Psoas muscle (tissue), 8 donors: Measurements from ENCODE around the gene CHD3. TPM values are rescaled to one million over a fixed set of nuclear protein-coding genes. Genes with fewer than 3 reads are reported as not detected.

ENCODE experiments used
- ATAC-seq, 4 donors: fragments of 200-7000 bp; cut with Tn5 transposase; one replicate each; pipeline ENCODE4 v1.9.1; 2020; ENCODE audit warnings: moderate library complexity in 3 of 4, mild to moderate bottlenecking in 2 of 4
- DNase-seq, 2 donors: peaks; one replicate each; pipeline ENCODE4 v3.0.0-alpha.2; 2020
- H3K27ac ChIP-seq: fragments of 200-600 bp; one replicate; pipeline ENCODE4 v1.8.0; 2022
- H3K27me3 ChIP-seq, 3 donors: fragments of 200-600 bp in 1 of 3; one replicate each; pipeline versions ENCODE4 v1.6.1 to v1.8.0; 2013 to 2022; ENCODE audit warnings: low read length in 2 of 3, mild to moderate bottlenecking in 2 of 3, moderate library complexity in 1 of 3; ENCODE audit not compliant: insufficient read depth in 3 of 3
- H3K36me3 ChIP-seq, 2 donors: fragments of 200-600 bp in 1 of 2; one replicate each; pipeline versions ENCODE4 v1.6.1 to v1.8.0; 2013 to 2022; ENCODE audit warnings: low read depth in 1 of 2, mild to moderate bottlenecking in 1 of 2, moderate library complexity in 1 of 2; ENCODE audit not compliant: insufficient read depth in 1 of 2
- H3K4me1 ChIP-seq: fragments of 200-600 bp; one replicate; pipeline ENCODE4 v1.8.0; 2022
- H3K4me3 ChIP-seq: fragments of 200-600 bp; one replicate; pipeline ENCODE4 v1.8.0; 2022; ENCODE audit warnings: mild to moderate bottlenecking
- H3K9me3 ChIP-seq: fragments of 200-600 bp; one replicate; pipeline ENCODE4 v1.8.0; 2022
- WGBS, 3 donors: extraction: QIAGEN DNeasy Blood & Tissue Kit; methylation state at CpG; one replicate each; pipeline versions ENCODE4 v1.1.6 to v1.1.7; 2013; 5-methylcytosine and 5-hydroxymethylcytosine counted together
- intact Hi-C, 2 donors: fragments of 100-400 bp; cut with DNase I; formaldehyde crosslinking; loops; one replicate each; pipeline versions ENCODE4 v1.11.0 to v1.14.2; 2022
- polyA plus RNA-seq, 3 donors: library from polyadenylated mRNA; stranded (reverse); fragments of 200-250 nt; gene quantifications; one replicate each; pipeline ENCODE4 v1.2.3, GENCODE V29; 2013
- total RNA-seq, 4 donors: library from RNA; stranded (reverse); fragmentation: NEBNext Ultra II Directional in 2 of 4; extraction: Animal tissue kit (Norgen Biotek cat#: 25700) in 2 of 4; gene quantifications; one replicate each; pipeline versions ENCODE4 v1.2.1 to v1.2.4, GENCODE V29; 2021 to 2023
- TF ChIP-seq, protein P1 (sequence below): fragments of 200-600 bp; IDR thresholded peaks from one replicate; pipeline ENCODE4 v1.8.0; 2022; ENCODE audit warnings: antibody characterized with exemption
- donor health status: healthy with polysubstance abuse.
- donor health status: DM: no; HTN: no; CAD: no; lungs with moderate emphysema.
- donor health status: Bipolar disorder and iron deficiency.
- donor health status: healthy.
- donor health status: DM: yes; HTN: yes; CAD: no.
- donor health status: DM: no; HTN: no; CAD: no.
- donor health status: DM: no; HTN: no; CAD: no.
- donor health status: DM: yes; HTN: yes; CAD: no.

Gene CHD3
- total and polyA plus RNA-seq, 7 donors: 3.3 to 13.1 (median 6.9) TPM

DNA sequence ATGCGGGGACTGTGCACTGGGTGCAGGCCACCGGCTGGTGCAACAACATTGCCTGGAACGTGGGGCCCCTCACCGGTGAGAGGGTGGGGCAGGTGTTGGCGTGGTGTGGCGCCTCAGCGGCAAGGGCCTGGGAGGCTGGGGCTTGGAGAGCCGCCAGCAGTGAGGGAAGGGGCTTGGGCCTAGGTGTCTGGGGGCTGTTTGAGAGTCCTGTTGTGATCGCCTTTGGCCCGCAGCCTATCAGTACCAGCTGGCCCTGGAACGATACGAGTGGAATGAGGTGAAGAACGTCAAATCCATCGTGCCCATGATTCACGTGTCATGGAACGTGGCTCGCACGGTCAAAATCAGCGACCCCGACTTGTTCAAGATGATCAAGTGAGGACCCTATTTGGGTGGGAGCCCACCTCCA is 36.3 kb upstream of the CHD3 start:
- no peak for ATAC-seq
- H3K27me3 ChIP-seq: no peaks in the 10 kb centered on the region
- peak in 1 of 2 donors; percentile 58 for DNase-seq
- intact Hi-C loops: loop anchor here in 1 of 2 donors (5.0 kb wide), 1 partner anchor 110 kb away; no protein-coding TSS in a partner anchor
- no peaks in the 10 kb centered on the region for H3K9me3 ChIP-seq
- peaks cover 19% of the 10 kb centered on the region for H3K4me1 ChIP-seq
- TF ChIP-seq, protein P1, sequence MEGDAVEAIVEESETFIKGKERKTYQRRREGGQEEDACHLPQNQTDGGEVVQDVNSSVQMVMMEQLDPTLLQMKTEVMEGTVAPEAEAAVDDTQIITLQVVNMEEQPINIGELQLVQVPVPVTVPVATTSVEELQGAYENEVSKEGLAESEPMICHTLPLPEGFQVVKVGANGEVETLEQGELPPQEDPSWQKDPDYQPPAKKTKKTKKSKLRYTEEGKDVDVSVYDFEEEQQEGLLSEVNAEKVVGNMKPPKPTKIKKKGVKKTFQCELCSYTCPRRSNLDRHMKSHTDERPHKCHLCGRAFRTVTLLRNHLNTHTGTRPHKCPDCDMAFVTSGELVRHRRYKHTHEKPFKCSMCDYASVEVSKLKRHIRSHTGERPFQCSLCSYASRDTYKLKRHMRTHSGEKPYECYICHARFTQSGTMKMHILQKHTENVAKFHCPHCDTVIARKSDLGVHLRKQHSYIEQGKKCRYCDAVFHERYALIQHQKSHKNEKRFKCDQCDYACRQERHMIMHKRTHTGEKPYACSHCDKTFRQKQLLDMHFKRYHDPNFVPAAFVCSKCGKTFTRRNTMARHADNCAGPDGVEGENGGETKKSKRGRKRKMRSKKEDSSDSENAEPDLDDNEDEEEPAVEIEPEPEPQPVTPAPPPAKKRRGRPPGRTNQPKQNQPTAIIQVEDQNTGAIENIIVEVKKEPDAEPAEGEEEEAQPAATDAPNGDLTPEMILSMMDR: no peak
- H3K27ac ChIP-seq: peak overlapping the region; percentile 23
- H3K36me3 ChIP-seq: peaks cover 10 to 69% of the 10 kb centered on the region in 2 donors
- H3K4me3 ChIP-seq: peak overlapping the region; percentile 8
- 67 to 74% (median 70%) methylated on average over 20 of the region's 20 CpGs for WGBS, 3 donors

- TF ChIP-seq, protein P1: no peak
- ATAC-seq: no peak
- H3K4me1 ChIP-seq: peaks cover 19% of the 10 kb centered on the region
- H3K27ac ChIP-seq: peak overlapping the region; percentile 30
- H3K4me3 ChIP-seq: peak overlapping the region; percentile 86
- intact Hi-C loops: loop anchor here in 1 of 2 donors (5.0 kb wide), 1 partner anchor 111 kb away; no protein-coding TSS in a partner anchor
- H3K9me3 ChIP-seq: no peaks in the 10 kb centered on the region
- peaks cover 8 to 61% of the 10 kb centered on the region in 2 donors for H3K36me3 ChIP-seq
- H3K27me3 ChIP-seq: no peaks in the 10 kb centered on the region
- peak in 1 of 2 donors; percentile 56 for DNase-seq
- WGBS, 3 donors: 68 to 75% (median 71%) methylated on average over 42 to 51 of the region's 51 CpGs
Measured at GRCh38 chr17:7852919-7853690, 35.5 kb upstream of the CHD3 start.

- peak in 1 of 2 donors; percentile 54 for DNase-seq
- intact Hi-C loops: loop anchor here in 1 of 2 donors (5.0 kb wide), 1 partner anchor 111 kb away; no protein-coding TSS in a partner anchor
- 76 to 81% (median 78%) methylated on average over 21 of the region's 21 CpGs for WGBS, 3 donors
Measured at GRCh38 chr17:7853691-7854038, 34.9 kb upstream of the CHD3 start.

DNA sequence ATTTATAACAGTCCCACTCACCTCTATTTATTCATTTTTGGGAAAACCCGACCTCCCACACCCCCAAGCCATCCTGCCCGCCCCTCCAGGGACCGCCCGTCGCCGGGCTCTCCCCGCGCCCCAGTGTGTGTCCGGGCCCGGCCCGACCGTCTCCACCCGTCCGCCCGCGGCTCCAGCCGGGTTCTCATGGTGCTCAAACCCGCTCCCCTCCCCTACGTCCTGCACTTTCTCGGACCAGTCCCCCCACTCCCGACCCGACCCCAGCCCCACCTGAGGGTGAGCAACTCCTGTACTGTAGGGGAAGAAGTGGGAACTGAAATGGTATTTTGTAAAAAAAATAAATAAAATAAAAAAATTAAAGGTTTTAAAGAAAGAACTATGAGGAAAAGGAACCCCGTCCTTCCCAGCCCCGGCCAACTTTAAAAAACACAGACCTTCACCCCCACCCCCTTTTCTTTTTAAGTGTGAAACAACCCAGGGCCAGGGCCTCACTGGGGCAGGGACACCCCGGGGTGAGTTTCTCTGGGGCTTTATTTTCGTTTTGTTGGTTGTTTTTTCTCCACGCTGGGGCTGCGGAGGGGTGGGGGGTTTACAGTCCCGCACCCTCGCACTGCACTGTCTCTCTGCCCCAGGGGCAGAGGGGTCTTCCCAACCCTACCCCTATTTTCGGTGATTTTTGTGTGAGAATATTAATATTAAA is 34.4 kb upstream of the CHD3 start:
- Histone ChIP-seq H3K9me3 (no peaks in the 10 kb centered on the region), H3K27me3 (no peaks in the 10 kb centered on the region), H3K36me3 (peaks cover 4 to 52% of the 10 kb centered on the region in 2 donors), H3K4me3 (peak overlapping the region; percentile 86), H3K27ac (peak overlapping the region; percentile 30), H3K4me1 (peaks cover 30% of the 10 kb centered on the region)
- 69 to 74% (median 70%) methylated on average over 31 of the region's 31 CpGs for WGBS, 3 donors
- intact Hi-C loops: loop anchor here in 1 of 2 donors (5.0 kb wide), 1 partner anchor 112 kb away; no protein-coding TSS in a partner anchor
- DNase-seq (peak in 1 of 2 donors; percentile 53), ATAC-seq (no peak)
- TF ChIP-seq, protein P1: no peak

More at GRCh38 chr17:7853691-7854038, 34.9 kb upstream of the CHD3 start:
- H3K9me3 ChIP-seq: no peaks in the 10 kb centered on the region
- TF ChIP-seq, protein P1: no peak
- peak overlapping the region; percentile 30 for H3K27ac ChIP-seq
- H3K27me3 ChIP-seq: no peaks in the 10 kb centered on the region
- H3K4me3 ChIP-seq: peak overlapping the region; percentile 86
- no peak for ATAC-seq
- peaks cover 24% of the 10 kb centered on the region for H3K4me1 ChIP-seq
- peaks cover 8 to 57% of the 10 kb centered on the region in 2 donors for H3K36me3 ChIP-seq
